ENCODE measurements around the gene CRADD. TPM values are rescaled to one million over a fixed set of nuclear protein-coding genes. Genes with fewer than 3 reads are reported as not detected.

Gene CRADD
- total and polyA plus RNA-seq, 2 donors (not counting 3 experiments of a cell fraction or from before 2014, with no cell fraction given), result 11.7 to 14.5 TPM

- peaks cover 2% of the 10 kb centered on the region for H4K20me1 ChIP-seq (replicated peaks; ENCODE audit: control insufficient read depth, extremely low read depth, insufficient read depth, low read length)
- no TSS peak for BruUV-seq (replicated peaks)
- no peaks in the 10 kb centered on the region for H3K36me3 ChIP-seq (ENCODE audit: control insufficient read depth in 2 of 2, extremely low read depth in 1 of 2, insufficient read depth in 2 of 2, low read length in 2 of 2)
- FAIRE-seq (no peak), DNase-seq (ENCODE audit: low read depth, low spot score) (no peak)
- H2AFZ ChIP-seq (ENCODE audit: low read depth, low read length), result no peak overlapping the region
- ChIA-PET POLR2A (no interaction called here), CTCF (interaction anchor here (0.7 to 1.7 kb wide), 2 partner anchors 76 to 375 kb away, joined by 3 to 4 read pairs; no protein-coding TSS in a partner anchor)
- H3K27ac ChIP-seq (ENCODE audit: insufficient read depth, low read depth, low read length), result no peak overlapping the region
- no peaks in the 10 kb centered on the region for H3K9me1 ChIP-seq (replicated peaks; ENCODE audit: control insufficient read depth, extremely low read depth, insufficient read depth, low read length)
- no peak overlapping the region for H3K4me3 ChIP-seq (replicated peaks in 1 of 3; ENCODE audit: insufficient read depth in 1 of 3, low read depth in 1 of 3, low read length in 3 of 3)
- dilution Hi-C loops (cut with MboI; ENCODE audit: extremely low pct_ligation_motif_present, low sequenced_read_pairs), result no loop called here
- intact Hi-C loops (cut with micrococcal nuclease), result no loop called here
- no peaks in the 10 kb centered on the region for H3K79me2 ChIP-seq (ENCODE audit: control insufficient read depth, insufficient read depth, low read length)
- H3K27me3 ChIP-seq (ENCODE audit: control insufficient read depth in 2 of 2, insufficient read depth in 2 of 2, low read length in 2 of 2), result no peaks in the 10 kb centered on the region
- no peaks in the 10 kb centered on the region for H3K9me3 ChIP-seq (replicated peaks; ENCODE audit: control insufficient read depth, insufficient read depth, low read length)
- H3K4me1 ChIP-seq (ENCODE audit: control insufficient read depth, extremely low read depth, insufficient read depth, low read length), result no peaks in the 10 kb centered on the region
- TF ChIP-seq POLR2A (IDR thresholded peaks at IDR 0.05; ENCODE audit: low read depth, low read length), result no peak
- no peak for TF ChIP-seq MAX (IDR thresholded peaks at IDR 0.05; ENCODE audit: insufficient read depth, insufficient read length)
- TF ChIP-seq JUN (IDR thresholded peaks at IDR 0.05; ENCODE audit: borderline replicate concordance, insufficient read depth, insufficient read length, low read depth), result no peak
- TF ChIP-seq POLR2AphosphoS5 (IDR thresholded peaks at IDR 0.05; ENCODE audit: insufficient read depth, low read depth, low read length), result no peak
- TF ChIP-seq EZH2 (IDR thresholded peaks at IDR 0.05; ENCODE audit: borderline replicate concordance, low read depth, low read length, severe bottlenecking), result no peak
- no peak for TF ChIP-seq GATA2 (IDR thresholded peaks at IDR 0.05; ENCODE audit: insufficient read depth, insufficient read length, low read depth, low read length)
- TF ChIP-seq MYC (IDR thresholded peaks at IDR 0.05; ENCODE audit: low read depth, low read length), result no peak
- no peak for TF ChIP-seq FOS (IDR thresholded peaks at IDR 0.05; ENCODE audit: borderline replicate concordance, insufficient read depth, low read length)
- TF ChIP-seq CTCF (IDR thresholded peaks at IDR 0.05; ENCODE audit: extremely low read depth in 1 of 2, insufficient read depth in 1 of 2, low read depth in 1 of 2, low read length in 2 of 2), result no peak
- no peak overlapping the region for H3K9ac ChIP-seq (replicated peaks; ENCODE audit: extremely low read depth, insufficient read depth, low read length)
- no peak overlapping the region for H3K4me2 ChIP-seq (ENCODE audit: insufficient read depth, low read length)
These were observed 50.1 kb downstream of the CRADD start for GRCh38 chr12:93727195-93727811.
